ENCODE data around the gene PAX8. TPM values are rescaled to one million over a fixed set of nuclear protein-coding genes. Genes with fewer than 3 reads are reported as not detected.

PAX8 gene
- total and polyA plus RNA-seq, 2 donors, result 0.19 to 0.41 TPM

GRCh38 chr2:113190871-113191270, 87.8 kb downstream of the PAX8 start:
- no peak for DNase-seq (ENCODE audit: low read depth in 6 of 9, low spot score in 9 of 9)
- 81% methylated on average over 1 of the region's 1 CpG for WGBS
- H3K36me3 ChIP-seq (ENCODE audit: control insufficient read depth in 2 of 2, insufficient read depth in 2 of 2, low read length in 1 of 2), result peaks cover 57 to 79% of the 10 kb centered on the region in 2 donors

GRCh38 chr2:113187771-113188170, 91.0 kb downstream of the PAX8 start:
- no peaks in the 10 kb centered on the region for H3K27me3 ChIP-seq (ENCODE audit: control insufficient read depth in 2 of 2, insufficient read depth in 1 of 2, low read length in 1 of 2)
- H3K27ac ChIP-seq (ENCODE audit: low read depth in 1 of 2, low read length in 1 of 2), result no peak overlapping the region
- WGBS, result 96% methylated on average over 6 of the region's 6 CpGs

More at GRCh38 chr2:113190871-113191270, 87.8 kb downstream of the PAX8 start:
- H3K4me3 ChIP-seq (ENCODE audit: low read length in 2 of 2), result no peak overlapping the region
- no peak overlapping the region for H3K27ac ChIP-seq (ENCODE audit: low read depth in 1 of 2, low read length in 1 of 2)
- no peaks in the 10 kb centered on the region for H3K27me3 ChIP-seq (ENCODE audit: control insufficient read depth in 2 of 2, insufficient read depth in 1 of 2, low read length in 1 of 2)
- no peaks in the 10 kb centered on the region for H3K4me1 ChIP-seq (ENCODE audit: control insufficient read depth in 2 of 2, insufficient read depth in 2 of 2, low read length in 2 of 2)
- H3K9me3 ChIP-seq (ENCODE audit: control insufficient read depth in 2 of 2, insufficient read depth in 1 of 2, low read length in 1 of 2), result no peaks in the 10 kb centered on the region

GRCh38 chr2:113186433-113186796, 92.3 kb downstream of the PAX8 start:
- H3K27me3 ChIP-seq (ENCODE audit: control insufficient read depth in 2 of 2, insufficient read depth in 1 of 2, low read length in 1 of 2), result no peaks in the 10 kb centered on the region
- H3K9me3 ChIP-seq (ENCODE audit: control insufficient read depth in 2 of 2, insufficient read depth in 1 of 2, low read length in 1 of 2), result no peaks in the 10 kb centered on the region
- no peak overlapping the region for H3K27ac ChIP-seq (ENCODE audit: low read depth in 1 of 2, low read length in 1 of 2)
- H3K4me3 ChIP-seq (ENCODE audit: low read length in 2 of 2), result no peak overlapping the region
- 96% methylated on average over 5 of the region's 5 CpGs for WGBS
- no peak for DNase-seq (ENCODE audit: low read depth in 6 of 9, low spot score in 9 of 9)
- peaks cover 66 to 85% of the 10 kb centered on the region in 2 donors for H3K36me3 ChIP-seq (ENCODE audit: control insufficient read depth in 2 of 2, insufficient read depth in 2 of 2, low read length in 1 of 2)
- peaks cover 4 to 23% of the 10 kb centered on the region in 2 donors for H3K4me1 ChIP-seq (ENCODE audit: control insufficient read depth in 2 of 2, insufficient read depth in 2 of 2, low read length in 2 of 2)

More at GRCh38 chr2:113187771-113188170, 91.0 kb downstream of the PAX8 start:
- no peak for DNase-seq (ENCODE audit: low read depth in 6 of 9, low spot score in 9 of 9)
- Histone ChIP-seq H3K4me3 (ENCODE audit: low read length in 2 of 2) (no peak overlapping the region), H3K36me3 (ENCODE audit: control insufficient read depth in 2 of 2, insufficient read depth in 2 of 2, low read length in 1 of 2) (peaks cover 60 to 79% of the 10 kb centered on the region in 2 donors), H3K4me1 (ENCODE audit: control insufficient read depth in 2 of 2, insufficient read depth in 2 of 2, low read length in 2 of 2) (peaks cover 0 to 11% of the 10 kb centered on the region in 2 donors), H3K9me3 (ENCODE audit: control insufficient read depth in 2 of 2, insufficient read depth in 1 of 2, low read length in 1 of 2) (no peaks in the 10 kb centered on the region)

- Histone ChIP-seq H3K4me3 (ENCODE audit: low read length in 2 of 2) (no peak overlapping the region), H3K27me3 (ENCODE audit: control insufficient read depth in 2 of 2, insufficient read depth in 1 of 2, low read length in 1 of 2) (no peaks in the 10 kb centered on the region), H3K27ac (ENCODE audit: low read depth in 1 of 2, low read length in 1 of 2) (no peak overlapping the region), H3K36me3 (ENCODE audit: control insufficient read depth in 2 of 2, insufficient read depth in 2 of 2, low read length in 1 of 2) (peaks cover 63 to 85% of the 10 kb centered on the region in 2 donors), H3K9me3 (ENCODE audit: control insufficient read depth in 2 of 2, insufficient read depth in 1 of 2, low read length in 1 of 2) (no peaks in the 10 kb centered on the region), H3K4me1 (ENCODE audit: control insufficient read depth in 2 of 2, insufficient read depth in 2 of 2, low read length in 2 of 2) (peaks cover 9 to 28% of the 10 kb centered on the region in 2 donors)
- 94% methylated on average over 10 of the region's 10 CpGs for WGBS
- no peak for DNase-seq (ENCODE audit: low read depth in 6 of 9, low spot score in 9 of 9)
These were observed 92.9 kb downstream of the PAX8 start for GRCh38 chr2:113185664-113186432.

- Histone ChIP-seq H3K4me1 (ENCODE audit: control insufficient read depth in 2 of 2, insufficient read depth in 2 of 2, low read length in 2 of 2) (peaks cover 21 to 40% of the 10 kb centered on the region in 2 donors), H3K27ac (ENCODE audit: low read depth in 1 of 2, low read length in 1 of 2) (no peak overlapping the region), H3K27me3 (ENCODE audit: control insufficient read depth in 2 of 2, insufficient read depth in 1 of 2, low read length in 1 of 2) (no peaks in the 10 kb centered on the region), H3K4me3 (ENCODE audit: low read length in 2 of 2) (no peak overlapping the region), H3K9me3 (ENCODE audit: control insufficient read depth in 2 of 2, insufficient read depth in 1 of 2, low read length in 1 of 2) (no peaks in the 10 kb centered on the region), H3K36me3 (ENCODE audit: control insufficient read depth in 2 of 2, insufficient read depth in 2 of 2, low read length in 1 of 2) (peaks cover 71 to 85% of the 10 kb centered on the region in 2 donors)
- DNase-seq (ENCODE audit: low read depth in 6 of 9, low spot score in 9 of 9), result no peak
- 94% methylated on average over 8 of the region's 8 CpGs for WGBS
These were observed 94.0 kb downstream of the PAX8 start for GRCh38 chr2:113184531-113185230.

- no peak overlapping the region for H3K27ac ChIP-seq (ENCODE audit: low read depth in 1 of 2, low read length in 1 of 2)
- no peak for DNase-seq (ENCODE audit: low read depth in 6 of 9, low spot score in 9 of 9)
- no peaks in the 10 kb centered on the region for H3K27me3 ChIP-seq (ENCODE audit: control insufficient read depth in 2 of 2, insufficient read depth in 1 of 2, low read length in 1 of 2)
- H3K9me3 ChIP-seq (ENCODE audit: control insufficient read depth in 2 of 2, insufficient read depth in 1 of 2, low read length in 1 of 2), result no peaks in the 10 kb centered on the region
- peaks cover 30 to 50% of the 10 kb centered on the region in 2 donors for H3K4me1 ChIP-seq (ENCODE audit: control insufficient read depth in 2 of 2, insufficient read depth in 2 of 2, low read length in 2 of 2)
- WGBS, result 99% methylated on average over 2 of the region's 2 CpGs
- peaks cover 74 to 86% of the 10 kb centered on the region in 2 donors for H3K36me3 ChIP-seq (ENCODE audit: control insufficient read depth in 2 of 2, insufficient read depth in 2 of 2, low read length in 1 of 2)
- no peak overlapping the region for H3K4me3 ChIP-seq (ENCODE audit: low read length in 2 of 2)
These were observed 95.0 kb downstream of the PAX8 start for GRCh38 chr2:113183703-113184102.

DNA sequence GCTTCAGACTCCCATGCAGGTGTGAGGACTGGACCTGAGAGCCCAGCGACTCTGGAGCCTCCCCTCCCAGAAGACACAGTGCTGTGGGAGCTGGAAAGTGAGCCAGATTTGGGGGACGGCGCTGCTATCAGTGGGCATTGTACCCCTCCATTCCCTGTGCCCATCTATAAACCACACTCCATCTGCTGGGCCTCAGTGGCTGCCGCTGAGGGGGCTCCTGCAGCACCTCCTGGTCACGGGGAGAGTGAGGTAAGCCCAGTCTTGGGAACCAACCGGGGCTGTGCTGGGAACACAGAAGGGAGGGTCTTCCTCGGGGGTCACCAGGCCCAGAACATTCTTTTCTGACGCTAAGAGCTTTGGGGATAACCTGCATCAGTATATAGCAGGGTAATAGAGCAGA, 95.5 kb downstream of the PAX8 start:
- H3K27me3 ChIP-seq (ENCODE audit: control insufficient read depth in 2 of 2, insufficient read depth in 1 of 2, low read length in 1 of 2), result no peaks in the 10 kb centered on the region
- DNase-seq (ENCODE audit: low read depth in 6 of 9, low spot score in 9 of 9), result no peak
- 98% methylated on average over 8 of the region's 8 CpGs for WGBS
- H3K36me3 ChIP-seq (ENCODE audit: control insufficient read depth in 2 of 2, insufficient read depth in 2 of 2, low read length in 1 of 2), result peaks cover 77 to 89% of the 10 kb centered on the region in 2 donors
- H3K4me3 ChIP-seq (ENCODE audit: low read length in 2 of 2), result no peak overlapping the region
- peaks cover 35 to 54% of the 10 kb centered on the region in 2 donors for H3K4me1 ChIP-seq (ENCODE audit: control insufficient read depth in 2 of 2, insufficient read depth in 2 of 2, low read length in 2 of 2)
- no peak overlapping the region for H3K27ac ChIP-seq (ENCODE audit: low read depth in 1 of 2, low read length in 1 of 2)
- no peaks in the 10 kb centered on the region for H3K9me3 ChIP-seq (ENCODE audit: control insufficient read depth in 2 of 2, insufficient read depth in 1 of 2, low read length in 1 of 2)

DNA sequence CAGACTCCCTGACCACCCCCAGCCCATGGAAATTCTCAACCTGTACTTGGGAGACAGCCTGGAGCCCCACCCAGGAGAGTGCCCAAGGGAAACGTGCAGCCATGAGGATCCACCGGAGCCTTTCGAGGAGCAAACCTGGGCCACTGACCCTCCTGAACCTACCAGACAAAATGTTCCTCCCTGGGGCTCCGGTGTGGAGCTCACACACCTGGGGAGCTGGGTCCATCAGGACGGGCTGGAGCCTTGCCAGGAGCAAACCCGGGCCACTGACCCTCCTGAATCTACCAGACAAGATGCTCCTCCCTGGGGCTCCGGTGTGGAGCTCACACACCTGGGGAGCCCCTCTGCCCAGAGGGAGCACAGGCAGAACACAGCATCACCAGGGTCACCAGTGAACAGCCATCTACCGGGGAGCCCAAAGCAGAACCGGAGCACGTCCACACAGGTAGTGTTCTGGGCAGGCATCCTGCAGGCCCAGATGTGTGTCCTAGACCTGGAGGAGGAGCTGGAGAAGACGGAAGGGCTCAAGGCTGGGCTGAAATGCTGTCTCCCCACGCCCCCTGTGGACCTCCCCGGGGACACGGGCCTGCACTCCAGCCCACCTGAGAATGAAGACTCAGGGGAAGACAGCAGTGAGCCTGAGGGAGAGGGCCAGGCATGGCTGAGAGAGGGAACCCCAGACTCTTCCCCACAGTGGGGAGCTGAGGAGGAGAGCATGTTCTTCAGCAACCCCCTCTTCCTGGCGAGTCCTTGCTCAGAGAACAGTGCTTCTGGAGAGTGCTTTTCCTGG, 96.1 kb downstream of the PAX8 start:
- 97% methylated on average over 15 of the region's 15 CpGs for WGBS
- no peak for DNase-seq (ENCODE audit: low read depth in 6 of 9, low spot score in 9 of 9)
- H3K4me3 ChIP-seq (ENCODE audit: low read length in 2 of 2), result no peak overlapping the region
- H3K27ac ChIP-seq (ENCODE audit: low read depth in 1 of 2, low read length in 1 of 2), result no peak overlapping the region
- H3K4me1 ChIP-seq (ENCODE audit: control insufficient read depth in 2 of 2, insufficient read depth in 2 of 2, low read length in 2 of 2), result peaks cover 37 to 60% of the 10 kb centered on the region in 2 donors
- H3K27me3 ChIP-seq (ENCODE audit: control insufficient read depth in 2 of 2, insufficient read depth in 1 of 2, low read length in 1 of 2), result no peaks in the 10 kb centered on the region
- H3K9me3 ChIP-seq (ENCODE audit: control insufficient read depth in 2 of 2, insufficient read depth in 1 of 2, low read length in 1 of 2), result no peaks in the 10 kb centered on the region
- H3K36me3 ChIP-seq (ENCODE audit: control insufficient read depth in 2 of 2, insufficient read depth in 2 of 2, low read length in 1 of 2), result peaks cover 75 to 86% of the 10 kb centered on the region in 2 donors

Measured in thymus (tissue), 11 donors.